Vagina (tissue), 2 donors: ENCODE data around the gene SEMA4G. TPM values are rescaled to one million over a fixed set of nuclear protein-coding genes. Genes with fewer than 3 reads are reported as not detected.
A peak's percentile ranks its signal among the peaks of the same experiment; 100 is the strongest.

Experiments
- DNase-seq, 2 donors: peaks; one replicate each; pipeline ENCODE4 v3.0.0-alpha.2; 2017; ENCODE audit errors: extremely low spot score in 2 of 2
- H3K27ac ChIP-seq: fragments of 200-600 bp; sonication (generic); one replicate; pipeline ENCODE4 v1.5.1; 2019
- H3K27me3 ChIP-seq: fragments of 200-600 bp; sonication (generic); one replicate; pipeline ENCODE4 v1.5.1; 2019
- H3K36me3 ChIP-seq, 2 donors: fragments of 200-600 bp; sonication (generic); one replicate each; pipeline ENCODE4 v1.5.1; 2017 to 2019
- H3K4me1 ChIP-seq: fragments of 200-600 bp; sonication (generic); one replicate; pipeline ENCODE4 v1.5.1; 2019
- H3K4me3 ChIP-seq, 2 donors: fragments of 200-600 bp; sonication (generic); 1 replicate in 1 of 2; 2 replicates in 1 of 2; pipeline ENCODE4 v1.5.1; 2016 to 2019
- H3K9me3 ChIP-seq: fragments of 200-600 bp; sonication (generic); one replicate; pipeline ENCODE4 v1.5.1; 2019
- CTCF ChIP-seq, 3 experiments: fragments of 450-650 bp in 2 of 3; fragments of 200-600 bp in 1 of 3; sonication (generic) in 1 of 3; IDR thresholded peaks; one replicate each; pipeline ENCODE4 v1.5.1; 2017 to 2019; ENCODE audit warnings: antibody characterized with exemption in 3 of 3, mild to moderate bottlenecking in 2 of 3, moderate library complexity in 2 of 3
- POLR2A ChIP-seq, 2 donors: fragments of 450-650 bp; IDR thresholded peaks; one replicate each; pipeline ENCODE4 v1.6.1; 2017; ENCODE audit warnings: antibody characterized with exemption in 2 of 2, mild to moderate bottlenecking in 2 of 2, moderate library complexity in 2 of 2
- POLR2AphosphoS5 ChIP-seq, 2 donors: sonication (generic); formaldehyde crosslinking; IDR thresholded peaks; one replicate each; pipeline ENCODE4 v1.9.0; 2017; ENCODE audit warnings: antibody characterized with exemption in 2 of 2, mild to moderate bottlenecking in 2 of 2, low read depth in 1 of 2; ENCODE audit not compliant: insufficient read depth in 1 of 2
- intact Hi-C: fragments of 100-400 bp; cut with DNase I; formaldehyde crosslinking; loops from one replicate; pipeline ENCODE4 v1.15.1; 2023
- total RNA-seq: library from RNA; depleted of rRNA; stranded (reverse); fragments of >200 nt; gene quantifications from one replicate; pipeline ENCODE4 v1.2.3, GENCODE V29; 2016

The SEMA4G gene
- total RNA-seq, 1 donor from 2014 or later = 6.4 TPM

- Histone ChIP-seq H3K27ac (no peak overlapping the region), H3K4me1 (peaks cover 37% of the 10 kb centered on the region), H3K27me3 (no peaks in the 10 kb centered on the region), H3K9me3 (no peaks in the 10 kb centered on the region), H3K4me3 (no peak overlapping the region), H3K36me3 (peaks cover 0 to 16% of the 10 kb centered on the region in 2 donors)
- DNase-seq = no peak
- intact Hi-C loops = no loop called here
- no peak for TF ChIP-seq POLR2A (IDR thresholded peaks at IDR 0.05)
- no peak for TF ChIP-seq CTCF (IDR thresholded peaks at IDR 0.05)
- TF ChIP-seq POLR2AphosphoS5 (IDR thresholded peaks at IDR 0.05; ENCODE audit: insufficient read depth in 1 of 2, low read depth in 1 of 2) = no peak
These were observed 15.4 kb downstream of the SEMA4G start for GRCh38 chr10:100984672-100985177.

- no peak overlapping the region for H3K4me3 ChIP-seq
- H3K27me3 ChIP-seq = no peaks in the 10 kb centered on the region
- H3K9me3 ChIP-seq = no peaks in the 10 kb centered on the region
- no peak overlapping the region for H3K27ac ChIP-seq
- H3K36me3 ChIP-seq = peaks cover 0 to 22% of the 10 kb centered on the region in 2 donors
- peaks cover 41% of the 10 kb centered on the region for H3K4me1 ChIP-seq
- TF ChIP-seq CTCF (IDR thresholded peaks at IDR 0.05) (no peak), POLR2A (IDR thresholded peaks at IDR 0.05) (no peak), POLR2AphosphoS5 (IDR thresholded peaks at IDR 0.05; ENCODE audit: insufficient read depth in 1 of 2, low read depth in 1 of 2) (no peak)
- intact Hi-C loops = no loop called here
- no peak for DNase-seq
These were observed 16.0 kb downstream of the SEMA4G start for GRCh38 chr10:100985336-100985735.

GRCh38 chr10:100986623-100986951 is 17.3 kb downstream of the SEMA4G start:
- Histone ChIP-seq H3K27me3 (no peaks in the 10 kb centered on the region), H3K9me3 (no peaks in the 10 kb centered on the region), H3K4me1 (peaks cover 41% of the 10 kb centered on the region), H3K36me3 (peaks cover 0 to 34% of the 10 kb centered on the region in 2 donors), H3K27ac (peak overlapping the region; percentile 85), H3K4me3 (peak overlapping the region; percentile 92 to 99)
- TF ChIP-seq CTCF (IDR thresholded peaks at IDR 0.05) = no peak
- TF ChIP-seq POLR2A (IDR thresholded peaks at IDR 0.05) = no peak
- TF ChIP-seq POLR2AphosphoS5 (IDR thresholded peaks at IDR 0.05; ENCODE audit: insufficient read depth in 1 of 2, low read depth in 1 of 2) = no peak
- intact Hi-C loops = no loop called here
- no peak for DNase-seq

- Histone ChIP-seq H3K36me3 (peaks cover 0 to 34% of the 10 kb centered on the region in 2 donors), H3K4me1 (peaks cover 41% of the 10 kb centered on the region), H3K27ac (peak within 1 kb of the TSS; percentile 85), H3K27me3 (no peaks in the 10 kb centered on the region), H3K9me3 (no peaks in the 10 kb centered on the region), H3K4me3 (peak within 1 kb of the TSS; percentile 92 to 99)
- no peak for DNase-seq
- intact Hi-C loops = no loop called here
- no peak for TF ChIP-seq CTCF (IDR thresholded peaks at IDR 0.05)
- no peak for TF ChIP-seq POLR2A (IDR thresholded peaks at IDR 0.05)
- peak; percentile 84 to 89 for TF ChIP-seq POLR2AphosphoS5 (IDR thresholded peaks at IDR 0.05; ENCODE audit: insufficient read depth in 1 of 2, low read depth in 1 of 2)
These were observed 17.8 kb downstream of the SEMA4G start, which contains the start of the genes MRPL43 and TWNK for GRCh38 chr10:100986952-100987684. MRPL43 (minus strand) TSS chr10:100987497; CDS start chr10:100987443, 54 bp downstream. TWNK (plus strand) TSS chr10:100987543; CDS start chr10:100988211, 668 bp downstream.

- TF ChIP-seq POLR2AphosphoS5 (IDR thresholded peaks at IDR 0.05; ENCODE audit: insufficient read depth in 1 of 2, low read depth in 1 of 2) (no peak), POLR2A (IDR thresholded peaks at IDR 0.05) (no peak), CTCF (IDR thresholded peaks at IDR 0.05) (no peak)
- no peak for DNase-seq
- Histone ChIP-seq H3K9me3 (no peaks in the 10 kb centered on the region), H3K27me3 (no peaks in the 10 kb centered on the region), H3K27ac (peak overlapping the region; percentile 85), H3K36me3 (peaks cover 0 to 34% of the 10 kb centered on the region in 2 donors), H3K4me3 (peak overlapping the region; percentile 92 to 99), H3K4me1 (peaks cover 41% of the 10 kb centered on the region)
- intact Hi-C loops = no loop called here
These were observed 18.4 kb downstream of the SEMA4G start for GRCh38 chr10:100987685-100988049.
